ENCODE measurements around the gene ATXN1.
"Not testable (repeated sequence)": the region's sequence is repeated elsewhere in the genome, so short reads cannot be mapped to it uniquely, and the experiment has no call there.

The ATXN1 gene

DNA sequence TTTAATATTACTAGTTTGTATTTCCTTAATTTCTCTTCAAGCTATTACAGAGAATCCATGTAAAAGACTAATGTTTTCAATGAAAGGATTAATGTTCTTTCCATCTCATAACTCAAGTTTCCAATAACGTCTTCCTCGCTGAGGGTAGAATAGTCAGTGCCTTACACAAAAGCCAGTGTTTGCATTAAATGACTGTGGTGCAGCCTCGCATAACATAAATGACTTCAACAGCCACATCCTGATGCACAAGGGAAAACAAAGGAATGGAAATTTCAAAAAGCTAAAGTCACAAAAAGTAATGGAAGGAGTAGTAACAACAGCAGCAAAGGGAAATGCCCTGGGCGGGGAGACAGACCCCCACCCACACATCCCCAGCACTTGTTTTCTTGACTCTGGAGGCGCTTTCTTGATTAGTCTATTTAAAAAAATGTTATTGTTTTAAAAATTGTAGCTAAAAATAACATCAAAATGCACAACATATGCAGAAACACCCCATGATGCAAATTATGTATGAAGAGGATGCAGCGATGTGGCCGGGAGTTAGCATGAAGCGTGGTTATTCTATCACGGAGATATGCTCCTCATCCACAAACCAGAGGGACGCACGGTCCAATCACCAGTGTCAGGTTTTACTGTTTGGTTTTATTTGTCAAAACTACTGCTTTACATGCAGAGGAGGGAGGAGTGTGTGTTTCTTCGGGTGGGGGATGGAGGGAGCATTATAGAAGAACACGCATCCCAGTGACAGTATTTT, 294.3 kb downstream of the ATXN1 start:
- DNase-seq = no peak

DNA sequence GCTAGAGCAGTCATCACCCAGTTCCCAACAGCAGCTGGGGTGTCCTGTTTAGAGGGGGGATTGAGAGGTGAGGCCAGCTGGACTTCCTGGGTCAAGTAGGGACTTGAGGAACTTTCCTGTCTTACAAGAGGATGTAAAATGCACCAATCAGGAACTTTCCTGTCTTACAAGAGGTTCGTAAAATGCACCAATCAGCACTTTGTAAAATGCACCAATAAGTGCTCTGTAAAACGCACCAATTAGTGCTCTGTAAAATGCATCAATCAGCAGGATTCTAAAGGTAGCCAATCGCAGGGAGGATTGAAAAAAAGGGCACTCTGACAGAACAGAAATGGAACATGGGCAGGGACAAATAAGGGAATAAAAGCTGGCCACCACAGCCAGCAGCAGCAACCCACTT, 297.2 kb downstream of the ATXN1 start:
- no peak for DNase-seq

DNA sequence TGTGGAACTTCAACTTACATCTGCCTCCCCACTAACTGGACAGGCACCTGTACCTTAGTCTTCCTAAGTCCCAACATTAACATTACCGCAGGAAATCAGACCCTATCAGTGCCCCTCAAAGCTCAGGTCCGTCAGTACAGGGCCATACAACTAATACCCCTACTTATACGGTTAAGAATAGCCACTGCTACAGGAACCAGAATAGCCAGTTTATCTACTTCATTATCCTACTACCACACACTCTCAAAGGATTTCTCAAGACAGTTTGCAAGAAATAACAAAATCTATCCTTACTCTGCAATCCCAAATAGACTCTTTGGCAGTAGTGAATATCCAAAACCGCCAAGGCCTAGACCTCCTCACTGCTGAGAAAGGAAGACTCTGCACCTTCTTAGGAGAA, 298.0 kb downstream of the ATXN1 start:
- not testable (repeated sequence) for DNase-seq

DNA sequence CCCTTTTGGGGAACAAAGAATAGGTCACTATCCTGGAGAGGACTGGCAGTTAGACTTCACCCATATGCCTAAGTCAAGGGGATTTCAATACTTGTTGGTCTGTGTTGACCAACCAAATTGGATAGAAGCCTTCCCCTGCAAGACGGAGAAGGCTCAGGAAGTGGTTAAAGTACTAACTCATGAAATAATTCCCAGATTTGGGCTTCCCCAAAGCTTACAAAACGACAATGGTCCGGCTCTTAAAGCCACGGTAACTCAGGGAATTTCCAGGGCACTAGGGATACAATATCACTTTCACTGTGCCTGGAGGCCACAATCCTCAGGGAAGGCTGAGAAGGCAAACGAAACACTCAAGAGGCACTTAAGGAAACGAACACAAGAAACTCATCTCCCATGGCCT, 299.8 kb downstream of the ATXN1 start:
- no peak for DNase-seq

DNA sequence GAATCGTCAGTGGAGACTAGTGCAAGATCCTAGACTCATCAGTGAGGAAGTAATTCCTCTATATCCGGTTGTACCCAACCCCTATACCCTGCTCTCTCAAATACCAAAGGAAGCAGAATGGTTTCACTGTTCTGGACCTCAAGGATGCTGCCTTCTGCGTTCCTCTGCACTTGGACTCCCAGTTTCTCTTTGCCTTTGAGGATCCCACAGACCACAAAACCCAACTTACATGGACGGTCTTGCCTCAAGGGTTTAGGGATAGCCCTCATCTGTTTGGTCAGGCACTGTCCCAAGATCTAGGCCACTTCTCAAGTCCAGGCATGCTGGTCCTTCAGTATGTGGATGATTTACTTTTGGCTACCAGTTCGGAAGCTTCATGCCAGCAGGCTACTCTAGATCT, 301.8 kb downstream of the ATXN1 start:
- not testable (repeated sequence) for DNase-seq

DNA sequence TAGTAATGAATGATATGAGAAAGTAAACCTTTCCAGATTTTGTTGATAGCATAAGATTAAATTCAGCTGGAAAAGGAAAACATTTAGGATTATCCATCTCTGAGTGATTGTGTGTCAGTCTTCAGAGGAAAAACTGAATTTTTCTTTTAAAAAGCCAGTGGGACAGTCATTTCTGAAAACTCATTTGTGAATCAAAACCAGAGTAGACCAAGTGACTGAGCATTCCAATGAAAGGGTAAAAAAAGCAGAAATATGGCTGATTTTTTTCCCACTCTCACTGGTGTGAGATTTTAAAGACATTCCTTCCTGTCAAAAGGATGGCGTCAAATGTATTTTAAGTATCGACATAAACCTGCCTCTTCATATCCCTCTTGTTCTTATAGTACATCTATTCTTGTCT, 308.9 kb downstream of the ATXN1 start:
- DNase-seq = no peak

DNA sequence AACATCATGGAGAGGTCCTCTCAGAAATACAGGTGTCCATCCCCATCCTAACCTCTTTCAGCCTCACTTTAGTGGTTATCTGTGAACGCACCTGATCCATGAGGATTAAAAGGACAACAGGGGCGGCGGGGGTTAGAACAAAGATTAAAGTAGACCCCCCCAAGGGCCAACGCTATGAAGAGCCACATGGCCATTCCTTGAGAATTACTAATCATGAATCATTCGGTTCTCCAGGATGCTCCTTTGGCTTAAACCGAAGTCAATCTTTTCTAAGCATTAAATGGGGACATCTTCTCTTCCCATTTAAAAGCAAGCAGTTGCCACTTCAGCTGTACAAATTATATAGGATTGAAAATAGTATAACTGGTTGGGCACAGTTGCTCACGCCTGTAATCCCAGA, 310.4 kb downstream of the ATXN1 start:
- DNase-seq = no peak

DNA sequence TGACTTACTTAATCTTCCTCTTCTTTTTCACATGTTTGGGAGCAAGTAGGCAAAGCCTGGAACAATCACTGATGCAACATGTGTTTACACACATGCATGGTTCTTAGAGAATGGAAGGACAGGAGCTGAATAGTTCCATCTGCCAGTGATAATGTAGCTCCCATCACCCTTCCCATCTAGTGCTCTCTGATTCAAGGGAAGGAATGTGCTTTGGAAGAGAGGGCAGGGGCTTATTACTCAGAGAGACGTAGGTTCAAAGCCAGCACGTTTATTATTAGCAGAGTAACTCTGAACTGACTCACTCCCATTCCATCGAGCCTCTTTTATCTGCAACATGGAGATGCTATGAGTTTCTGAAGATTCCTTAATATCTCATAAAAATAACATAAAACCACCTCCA, 311.0 kb downstream of the ATXN1 start:
- DNase-seq = no peak

DNA sequence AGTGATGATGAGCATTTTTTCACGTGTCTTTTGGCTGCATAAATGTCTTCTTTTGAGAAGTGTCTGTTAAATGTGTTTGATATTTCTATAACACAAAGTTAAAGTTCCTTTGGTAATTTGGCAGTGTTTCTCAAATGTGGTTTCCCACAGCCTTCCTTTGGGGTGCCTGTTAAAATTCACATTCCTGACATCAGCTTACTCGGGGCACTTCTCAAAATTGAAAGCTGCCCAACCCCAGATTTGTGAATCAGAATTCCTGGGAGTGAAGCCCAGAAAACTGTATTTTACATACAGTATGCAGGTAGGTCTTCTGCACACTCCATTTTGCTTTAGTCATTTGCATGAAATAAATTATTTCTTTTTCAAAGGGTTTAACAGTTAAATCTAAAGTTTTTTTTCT, 315.0 kb downstream of the ATXN1 start:
- DNase-seq = no peak

DNA sequence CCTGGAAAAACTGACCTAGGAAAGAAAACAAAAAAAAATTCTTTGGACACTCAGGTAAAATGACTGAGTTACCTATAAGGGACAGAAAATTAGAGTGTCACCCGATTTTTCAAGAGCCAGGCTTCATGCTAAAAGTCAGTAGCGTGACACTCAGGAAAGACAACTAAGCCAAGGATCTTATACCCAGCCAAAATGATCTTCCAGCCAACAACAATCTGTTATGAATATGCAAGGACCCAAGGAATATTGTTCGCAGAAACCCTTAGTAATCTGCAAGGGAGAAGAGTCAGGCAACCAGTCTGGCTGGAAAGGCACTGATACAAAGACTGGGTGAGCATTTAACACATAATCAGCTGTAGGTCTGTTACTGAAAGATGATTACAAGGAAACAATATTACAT, 319.2 kb downstream of the ATXN1 start:
- DNase-seq = no peak

DNA sequence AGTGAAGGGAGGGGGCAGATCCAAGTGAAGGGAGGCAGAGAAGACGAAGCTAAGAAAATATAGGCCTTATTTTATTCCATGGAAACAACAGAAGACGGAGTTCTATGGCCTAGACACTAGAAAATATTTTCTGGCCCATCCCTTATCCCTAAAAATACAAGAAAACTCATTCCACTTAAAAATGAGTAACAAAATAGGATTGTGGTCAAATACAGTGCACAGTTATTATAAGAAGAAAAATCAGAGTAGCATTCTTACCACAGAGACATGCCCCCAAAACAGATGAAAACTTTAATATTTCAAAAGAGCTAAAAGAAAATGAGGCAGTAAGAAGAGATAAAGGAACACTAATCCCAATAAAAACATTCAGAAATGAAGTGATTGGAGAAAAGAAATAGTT, 320.0 kb downstream of the ATXN1 start:
- DNase-seq = no peak

DNA sequence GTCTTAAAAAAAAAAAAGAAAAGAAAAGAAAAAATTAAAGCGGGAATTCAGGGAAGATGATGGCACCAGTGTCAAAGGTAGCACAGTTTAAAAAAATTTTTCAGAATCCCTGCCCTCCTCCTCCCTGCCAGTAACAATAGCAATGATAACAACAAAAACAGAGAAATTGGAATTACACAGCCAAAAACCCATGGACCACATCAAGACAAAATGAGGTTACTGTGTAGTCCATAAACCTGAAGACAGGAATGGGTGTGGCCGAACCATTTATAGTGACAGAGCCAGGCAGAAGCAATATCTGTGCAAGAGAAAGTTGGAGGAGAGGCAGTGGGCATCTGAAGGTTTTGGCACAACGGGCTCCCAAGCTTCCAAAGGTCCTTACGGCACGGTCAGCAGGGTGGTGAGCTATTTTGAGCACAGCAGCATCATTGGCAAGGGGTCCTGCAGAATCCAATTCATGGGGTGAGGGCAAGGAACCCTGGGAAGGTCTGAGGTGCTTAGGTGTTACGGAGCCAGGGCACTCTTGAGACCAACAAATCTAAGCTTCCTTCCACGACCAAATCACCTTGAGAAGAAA, 320.5 kb downstream of the ATXN1 start:
- no peak for DNase-seq

DNA sequence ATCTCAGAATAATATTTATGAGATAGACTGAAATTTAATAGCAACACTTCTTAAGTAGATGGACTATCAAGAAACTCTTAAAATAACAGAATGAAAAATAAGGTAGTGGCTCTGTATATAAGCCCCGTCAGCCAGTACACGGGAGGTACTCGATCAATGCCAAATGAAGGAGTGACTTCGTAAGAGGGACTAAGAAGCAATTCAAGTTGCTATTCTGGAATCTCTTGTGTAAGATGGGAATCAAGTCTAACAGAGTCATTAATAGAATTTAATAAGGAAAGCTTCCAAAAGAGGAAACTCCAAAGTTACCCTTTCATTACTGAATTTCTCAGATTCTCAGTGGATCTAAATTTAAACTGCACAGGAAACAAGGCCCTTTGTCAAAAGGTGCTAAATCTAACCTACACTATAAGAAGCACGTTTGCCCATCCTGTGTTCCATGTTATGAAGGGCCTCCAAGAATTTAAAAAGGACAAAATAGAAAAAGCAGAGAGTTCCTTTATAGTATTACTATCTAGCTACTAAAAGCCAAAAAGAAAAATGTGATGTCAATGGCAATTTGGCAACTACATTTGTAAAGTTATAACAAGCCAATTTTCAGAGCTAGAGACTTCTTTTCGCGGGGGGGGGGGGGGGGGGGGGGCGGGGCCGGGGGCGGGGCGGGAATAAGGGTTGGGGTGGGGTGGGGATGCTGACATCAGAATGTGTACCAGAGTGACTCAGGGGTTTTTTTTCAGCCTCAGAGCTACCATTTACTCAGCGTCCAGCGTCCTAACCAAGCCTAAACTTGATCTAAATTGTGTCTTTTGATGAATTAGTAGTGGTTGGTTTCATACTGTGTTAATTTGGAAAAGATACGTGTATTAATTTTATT, 322.3 kb downstream of the ATXN1 start:
- DNase-seq = no peak

DNA sequence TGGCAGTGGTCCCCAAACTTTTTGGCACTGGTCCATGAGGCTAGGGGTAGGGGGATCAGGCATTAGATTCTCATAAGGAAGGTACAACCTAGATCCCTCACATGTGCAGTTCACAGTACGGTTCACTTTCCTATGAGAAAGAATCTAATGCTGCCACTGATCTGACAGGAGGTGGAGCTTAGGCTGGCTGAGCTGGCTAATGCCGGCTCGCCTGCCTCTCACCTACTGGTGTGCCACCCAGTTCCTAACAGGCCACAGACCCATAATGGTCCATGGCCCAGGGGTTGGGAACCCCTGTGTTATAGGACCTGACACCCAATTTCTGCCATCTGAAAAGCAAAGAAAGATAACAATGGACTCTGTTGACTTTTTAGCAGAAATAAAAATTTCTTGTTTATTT, 323.3 kb downstream of the ATXN1 start:
- DNase-seq = no peak

DNA sequence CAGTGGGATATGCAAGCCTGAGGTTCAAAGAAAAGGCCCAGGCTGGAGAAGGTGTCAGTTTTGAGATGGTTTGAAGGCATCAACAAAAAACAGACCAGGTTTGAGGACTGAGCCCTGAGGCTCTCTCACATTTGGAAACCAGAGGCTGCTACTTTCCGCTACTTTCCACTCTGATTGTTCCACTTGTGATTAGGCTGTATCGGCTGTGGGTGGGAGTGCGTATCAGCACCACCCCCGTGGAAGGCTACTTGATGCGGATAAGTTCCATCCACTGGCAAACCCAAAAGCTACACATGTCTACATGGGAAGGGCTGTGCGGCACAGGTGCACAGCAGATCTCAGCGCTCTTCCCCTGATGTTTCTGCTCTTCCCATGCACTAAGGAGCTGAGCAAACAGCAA, 324.2 kb downstream of the ATXN1 start:
- no peak for DNase-seq

DNA sequence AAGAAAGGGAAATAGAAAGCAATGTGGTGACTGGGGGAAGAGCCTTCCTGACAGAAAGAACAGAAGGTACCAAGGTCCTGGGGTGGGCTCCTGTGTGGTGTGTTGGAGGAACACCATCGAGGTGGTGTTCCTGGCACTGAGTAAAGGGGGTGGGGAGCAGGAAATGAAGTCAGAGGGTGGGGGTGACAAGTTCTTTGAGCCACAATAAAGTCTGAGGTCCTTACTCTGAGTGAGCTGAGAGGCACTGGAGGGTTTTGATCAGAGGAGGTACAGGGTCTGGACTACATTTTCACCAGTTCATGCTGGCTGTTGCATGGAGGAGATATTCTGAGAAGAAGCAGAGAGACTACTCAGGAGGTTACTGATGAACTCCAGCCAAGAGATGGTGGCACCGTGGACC, 324.7 kb downstream of the ATXN1 start:
- no peak for DNase-seq

DNA sequence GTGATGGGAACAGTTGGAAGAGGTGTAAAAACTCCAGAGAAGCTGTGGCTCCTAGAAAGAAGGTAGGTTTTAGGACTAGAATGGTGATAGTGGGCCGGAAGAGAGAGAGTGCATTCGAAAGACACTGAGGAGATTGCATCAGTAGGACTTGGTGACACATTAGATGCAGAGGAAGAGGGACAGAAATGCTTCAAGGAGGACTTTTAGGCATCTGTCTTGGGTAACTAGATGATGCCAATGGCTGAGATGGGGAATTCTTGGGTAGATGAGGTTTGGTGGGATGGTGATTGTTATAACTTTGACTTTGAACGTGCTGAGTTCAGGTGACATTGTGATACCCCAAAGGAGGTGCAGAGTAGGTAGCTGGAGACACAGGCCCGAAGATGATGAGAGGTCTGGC, 326.4 kb downstream of the ATXN1 start:
- DNase-seq = no peak

DNA sequence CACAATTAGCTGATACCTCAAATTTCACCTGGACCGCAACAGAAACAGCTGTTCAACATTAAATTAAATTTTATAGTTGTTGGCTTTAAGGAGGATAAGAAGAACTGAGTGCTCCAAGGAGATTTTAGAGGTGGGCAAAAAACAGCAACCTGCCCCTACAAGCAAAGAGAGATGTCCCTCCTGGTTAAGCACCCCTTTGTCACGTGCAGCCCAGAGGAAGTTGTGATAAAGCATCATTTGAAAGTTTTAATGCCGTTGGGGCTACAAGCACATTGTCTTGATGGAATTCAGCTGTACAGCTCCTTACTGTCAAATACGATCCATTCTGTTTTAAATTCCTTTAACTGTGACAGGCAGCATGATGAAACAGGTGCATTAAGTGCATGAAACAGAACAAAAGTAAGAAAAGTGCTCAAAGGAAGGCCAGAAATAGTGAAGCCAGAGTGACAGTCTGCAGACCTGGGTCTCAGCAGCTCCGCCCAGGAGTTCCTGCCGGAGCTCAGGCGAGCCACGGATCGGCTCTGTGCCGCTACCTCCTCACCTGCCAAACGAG, 327.8 kb downstream of the ATXN1 start:
- DNase-seq = no peak

DNA sequence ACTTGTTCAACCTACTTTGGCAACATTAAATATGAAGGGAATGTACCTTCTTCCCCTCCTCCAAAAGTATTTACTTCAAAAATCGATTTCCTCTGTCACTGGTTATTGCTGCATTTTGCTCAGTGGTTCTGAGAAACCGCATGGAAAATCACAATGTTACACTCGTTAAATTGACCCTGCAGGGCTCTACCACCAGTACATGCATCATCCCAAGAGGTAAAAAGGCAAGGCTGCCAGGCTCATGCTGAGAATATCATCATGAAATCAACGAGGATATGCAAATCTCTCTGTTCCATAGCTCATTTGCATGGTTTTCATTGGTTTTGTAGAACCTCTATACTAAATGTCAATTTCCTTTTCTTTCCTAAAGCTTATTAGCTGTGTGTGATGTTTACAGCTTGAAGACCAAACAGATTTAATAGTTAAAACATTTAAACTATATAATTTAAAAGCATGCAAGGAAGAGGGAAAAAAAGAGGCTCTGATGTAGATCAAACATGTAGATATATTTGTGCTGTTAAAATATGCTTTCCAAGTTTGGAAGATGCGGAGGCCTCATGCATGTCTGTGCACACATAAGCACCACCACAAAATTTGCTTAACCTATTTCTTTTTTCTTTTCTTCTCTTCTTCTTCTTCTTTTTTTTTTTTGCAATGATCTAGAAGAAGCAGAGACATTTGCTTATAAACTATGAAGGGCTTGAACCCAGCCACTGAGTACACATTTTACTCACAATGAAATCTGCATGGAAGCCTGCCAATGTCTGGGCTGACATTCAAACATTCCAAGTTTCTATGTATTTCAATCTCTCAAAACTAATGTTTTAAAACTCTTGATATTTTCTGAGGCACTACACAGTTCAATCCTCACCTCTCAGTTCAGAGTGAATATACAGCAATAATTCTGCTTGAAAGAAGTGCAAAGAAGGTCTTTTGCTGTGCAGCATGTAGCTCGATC, 328.9 kb downstream of the ATXN1 start:
- no peak for DNase-seq

DNA sequence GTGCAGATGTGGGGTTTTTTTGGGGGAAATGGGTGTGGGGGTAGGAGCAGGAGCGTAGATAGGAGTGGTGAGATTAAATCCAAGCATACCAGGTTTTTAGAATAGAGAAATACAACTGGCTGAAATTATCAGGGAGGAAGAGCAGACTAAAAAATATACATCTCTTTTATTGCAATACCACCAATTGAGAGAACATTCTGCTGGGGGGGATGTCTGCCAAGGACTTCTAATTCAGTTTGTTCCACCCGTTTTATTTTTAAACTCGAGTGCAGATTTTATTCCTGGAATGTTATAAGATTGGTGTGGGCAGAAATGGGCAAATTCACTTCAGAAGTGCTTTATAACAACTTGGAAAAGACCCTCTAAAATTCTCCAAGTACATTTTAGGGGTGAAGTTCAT, 330.2 kb downstream of the ATXN1 start:
- no peak for DNase-seq

DNA sequence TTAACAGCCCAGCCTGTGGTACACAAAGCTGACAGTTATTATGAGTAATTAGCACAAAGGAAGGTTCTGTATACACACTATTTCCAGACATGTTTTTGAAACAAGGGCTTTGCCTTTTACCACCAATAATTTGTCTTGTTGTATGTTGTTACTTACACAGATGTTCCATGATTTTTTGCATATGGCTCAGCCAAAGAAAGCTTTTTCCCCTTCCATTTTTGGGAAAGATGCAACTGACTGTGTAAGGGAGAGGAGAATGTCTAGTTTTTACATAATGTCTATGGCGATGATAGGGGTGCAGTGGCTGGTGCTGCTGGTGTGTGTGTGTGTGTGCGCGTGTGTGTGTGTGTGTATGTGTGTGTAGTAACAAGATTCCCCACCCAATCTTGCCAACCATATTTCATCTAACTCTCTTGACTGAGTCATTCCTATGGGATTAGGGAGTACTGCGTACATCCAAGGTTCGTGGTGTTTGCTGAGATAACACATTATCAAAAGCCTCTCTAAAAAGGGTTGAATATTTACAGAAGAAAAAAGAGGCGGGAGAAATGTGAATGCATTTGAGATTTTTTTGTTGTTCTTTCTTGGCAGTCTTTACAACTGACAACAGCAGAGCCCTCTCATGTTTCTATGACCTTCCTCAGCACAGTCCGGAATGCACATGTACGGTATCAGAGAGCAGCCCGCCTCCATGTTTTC, 330.7 kb downstream of the ATXN1 start:
- no peak for DNase-seq

DNA sequence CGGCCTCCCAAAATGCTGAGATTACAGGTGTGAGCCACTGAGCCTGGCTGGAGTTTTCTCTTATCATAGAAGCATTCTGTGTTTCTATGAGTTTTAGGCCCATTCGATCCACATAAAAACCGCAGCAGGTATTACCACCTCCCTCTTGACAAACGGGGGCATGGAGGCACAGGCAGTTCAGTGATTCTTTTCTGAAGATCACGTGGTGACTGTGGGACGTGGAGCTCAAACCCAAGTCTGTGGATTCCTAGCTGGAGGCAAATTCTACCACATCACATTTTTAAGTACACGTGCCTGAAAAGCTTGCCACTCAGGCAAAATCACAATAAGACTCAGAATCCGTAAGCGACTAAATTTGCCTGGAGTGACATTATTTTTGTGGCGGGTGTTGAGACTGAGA, 331.6 kb downstream of the ATXN1 start:
- no peak for DNase-seq

Measured in NCI-H2107 (cell line).